Measurements from ENCODE around the gene CST1.

Gene CST1

DNA sequence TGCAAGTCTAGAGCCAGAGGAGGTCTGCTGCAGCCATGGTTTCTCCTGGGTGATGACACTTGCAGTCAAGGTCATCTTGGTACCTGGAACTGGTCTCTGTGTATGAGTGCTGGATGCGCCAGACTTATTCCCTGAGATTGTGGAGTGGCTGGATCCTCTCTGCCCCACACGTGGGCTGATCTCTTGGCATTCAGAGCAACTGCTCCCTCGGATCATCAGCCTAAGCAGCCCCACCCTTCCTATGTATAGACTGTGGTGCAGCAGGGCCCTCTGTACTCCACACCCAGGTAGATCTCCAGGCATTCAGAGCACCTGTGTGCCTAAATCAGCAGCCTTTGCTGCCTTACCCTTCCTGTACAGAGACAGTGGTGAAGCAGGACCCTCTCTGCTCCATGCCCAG lies 49.8 kb downstream of the CST1 start:
- DNase-seq, result no peak

DNA sequence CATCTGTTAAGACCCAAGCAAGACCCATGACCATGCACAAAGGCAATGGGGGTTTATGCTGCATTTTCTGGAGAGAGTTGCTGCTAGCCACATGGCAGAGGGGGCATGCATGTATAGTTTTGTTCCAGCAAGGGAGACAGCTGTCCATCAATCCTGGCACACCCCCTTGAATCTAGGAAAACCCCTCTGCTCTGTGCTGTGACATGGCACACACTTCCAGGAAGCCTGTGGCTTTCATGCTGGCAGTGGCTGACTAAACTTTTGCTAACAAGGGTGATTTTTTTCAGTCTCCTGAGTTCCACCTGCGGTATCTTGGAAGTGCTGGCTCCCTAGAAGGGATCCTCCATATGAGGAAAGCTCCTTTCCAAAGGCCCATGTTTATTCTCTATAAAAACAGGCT lies 52.8 kb downstream of the CST1 start:
- DNase-seq, result no peak

All from NCI-H2227 treated with DMSO at 0.1 percent for 48 hours (cell line).